AG09319 (cell line): ENCODE results near the gene ATP5IF1.

Source experiments
- DNase-seq: peaks from one replicate; pipeline ENCODE4 v3.0.0-alpha.2; 2010; ENCODE audit warnings: low read depth; ENCODE audit errors: extremely low read depth
- TF ChIP-seq, protein P1 (sequence below): IDR thresholded peaks from 2 replicates; pipeline ENCODE4 v1.5.1; 2011; ENCODE audit warnings: low read depth, mild to moderate bottlenecking, inconsistent platforms, low read length, moderate library complexity

Gene ATP5IF1

GRCh38 chr1:28269529-28269928, 33.6 kb downstream of the ATP5IF1 start:
- DNase-seq, result no peak
- TF ChIP-seq, protein P1, sequence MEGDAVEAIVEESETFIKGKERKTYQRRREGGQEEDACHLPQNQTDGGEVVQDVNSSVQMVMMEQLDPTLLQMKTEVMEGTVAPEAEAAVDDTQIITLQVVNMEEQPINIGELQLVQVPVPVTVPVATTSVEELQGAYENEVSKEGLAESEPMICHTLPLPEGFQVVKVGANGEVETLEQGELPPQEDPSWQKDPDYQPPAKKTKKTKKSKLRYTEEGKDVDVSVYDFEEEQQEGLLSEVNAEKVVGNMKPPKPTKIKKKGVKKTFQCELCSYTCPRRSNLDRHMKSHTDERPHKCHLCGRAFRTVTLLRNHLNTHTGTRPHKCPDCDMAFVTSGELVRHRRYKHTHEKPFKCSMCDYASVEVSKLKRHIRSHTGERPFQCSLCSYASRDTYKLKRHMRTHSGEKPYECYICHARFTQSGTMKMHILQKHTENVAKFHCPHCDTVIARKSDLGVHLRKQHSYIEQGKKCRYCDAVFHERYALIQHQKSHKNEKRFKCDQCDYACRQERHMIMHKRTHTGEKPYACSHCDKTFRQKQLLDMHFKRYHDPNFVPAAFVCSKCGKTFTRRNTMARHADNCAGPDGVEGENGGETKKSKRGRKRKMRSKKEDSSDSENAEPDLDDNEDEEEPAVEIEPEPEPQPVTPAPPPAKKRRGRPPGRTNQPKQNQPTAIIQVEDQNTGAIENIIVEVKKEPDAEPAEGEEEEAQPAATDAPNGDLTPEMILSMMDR, result no peak

- TF ChIP-seq, protein P1, result no peak
- DNase-seq, result no peak
Observed at GRCh38 chr1:28272215-28272852, 36.4 kb downstream of the ATP5IF1 start.

- no peak for DNase-seq
- TF ChIP-seq, protein P1, result no peak
Observed at GRCh38 chr1:28273216-28273860, 37.4 kb downstream of the ATP5IF1 start.

DNA sequence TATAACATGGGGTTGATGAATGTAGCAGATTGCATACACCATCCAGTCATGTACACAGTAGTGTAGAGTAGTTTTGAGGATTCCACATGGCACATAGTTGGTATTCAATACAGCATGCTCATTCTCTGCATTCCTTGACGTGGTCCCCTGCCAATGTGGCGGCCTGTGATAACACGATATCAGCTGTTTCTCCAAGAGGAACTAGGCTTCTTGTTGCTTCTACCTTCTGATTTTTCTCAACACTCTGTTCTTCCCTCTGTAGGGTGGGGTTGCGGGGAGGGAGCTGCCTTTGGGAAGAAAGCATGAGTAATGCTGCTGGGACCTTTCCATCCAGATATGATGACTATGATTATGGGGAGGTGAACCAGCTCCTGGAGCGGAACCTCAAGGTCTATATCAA, 42.8 kb downstream of the ATP5IF1 start:
- TF ChIP-seq, protein P1, result no peak
- no peak for DNase-seq

- TF ChIP-seq, protein P1, result no peak
- DNase-seq, result no peak
Observed at GRCh38 chr1:28279721-28280120, 43.8 kb downstream of the ATP5IF1 start.

- TF ChIP-seq, protein P1, result no peak
- no peak for DNase-seq
Observed at GRCh38 chr1:28280501-28280900, 44.6 kb downstream of the ATP5IF1 start.

- TF ChIP-seq, protein P1, result no peak
- no peak for DNase-seq
Observed at GRCh38 chr1:28280977-28281381, 45.1 kb downstream of the ATP5IF1 start.
